Ishikawa (cell line): ENCODE results near the gene SUSD6.

Experiments used
- CEBPB ChIP-seq: IDR thresholded peaks from 2 replicates; pipeline ENCODE4 v1.6.1; 2012
- CREB1 ChIP-seq: IDR thresholded peaks from 2 replicates; pipeline ENCODE4 v1.6.1; 2012; ENCODE audit warnings: low read depth
- EGR1 ChIP-seq: IDR thresholded peaks from 2 replicates; pipeline ENCODE4 v1.6.1; 2012
- EP300 ChIP-seq: IDR thresholded peaks from 2 replicates; pipeline ENCODE4 v1.6.1; 2012; ENCODE audit warnings: borderline replicate concordance
- FOXM1 ChIP-seq: IDR thresholded peaks from 2 replicates; pipeline ENCODE4 v1.6.1; 2012; ENCODE audit warnings: low read depth, borderline replicate concordance
- NFIC ChIP-seq: IDR thresholded peaks from 2 replicates; pipeline ENCODE4 v1.6.1; 2012
- RAD21 ChIP-seq: IDR thresholded peaks from 2 replicates; pipeline ENCODE4 v1.6.1; 2012; ENCODE audit warnings: low read depth
- TAF1 ChIP-seq: IDR thresholded peaks from 2 replicates; pipeline ENCODE4 v1.6.1; 2012; ENCODE audit warnings: low read depth, mild to moderate bottlenecking
- TCF12 ChIP-seq: IDR thresholded peaks from 2 replicates; pipeline ENCODE4 v1.6.1; 2012; ENCODE audit warnings: low read depth
- TEAD4 ChIP-seq: IDR thresholded peaks from 2 replicates; pipeline ENCODE4 v1.6.1; 2012
- YY1 ChIP-seq: IDR thresholded peaks from 2 replicates; pipeline ENCODE4 v1.6.1; 2012; ENCODE audit warnings: low read depth
- ZBTB7A ChIP-seq: IDR thresholded peaks from 2 replicates; pipeline ENCODE4 v1.6.1; 2012; ENCODE audit warnings: low read depth
- TF ChIP-seq, protein P1 (sequence below): IDR thresholded peaks from 2 replicates; pipeline ENCODE4 v1.6.1; 2012
- TF ChIP-seq, protein P2 (sequence below): IDR thresholded peaks from 2 replicates; pipeline ENCODE4 v1.6.1; 2012; ENCODE audit warnings: low read depth, mild to moderate bottlenecking
- TF ChIP-seq, protein P3 (sequence below): IDR thresholded peaks from 2 replicates; pipeline ENCODE4 v1.6.1; 2012

SUSD6 gene

DNA sequence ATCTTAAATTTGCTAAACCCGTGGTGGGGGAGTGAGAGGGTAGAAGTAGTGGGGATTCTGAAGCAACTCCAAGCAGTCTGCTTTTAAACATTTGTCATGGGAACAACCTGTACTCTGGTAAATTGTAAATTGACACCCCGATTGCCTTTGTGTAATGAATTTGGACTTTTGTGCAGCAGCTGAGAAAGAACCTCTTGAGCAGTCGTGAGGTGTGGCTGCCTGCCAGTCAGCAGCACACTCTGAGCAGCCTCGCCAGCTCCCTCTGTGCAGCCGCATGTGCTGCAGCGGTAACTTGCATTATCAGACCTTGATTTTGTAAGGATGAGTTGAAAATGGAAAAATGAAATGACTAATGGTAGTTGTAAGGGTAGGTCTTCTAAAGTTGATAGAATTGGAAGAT, 74.3 kb downstream of the SUSD6 start:
- TF ChIP-seq YY1 (no peak), CEBPB (no peak), RAD21 (no peak), CREB1 (no peak), FOXM1 (no peak)
- TF ChIP-seq, protein P1, sequence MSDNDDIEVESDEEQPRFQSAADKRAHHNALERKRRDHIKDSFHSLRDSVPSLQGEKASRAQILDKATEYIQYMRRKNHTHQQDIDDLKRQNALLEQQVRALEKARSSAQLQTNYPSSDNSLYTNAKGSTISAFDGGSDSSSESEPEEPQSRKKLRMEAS = 0 out of 2 replicates have a peak, but pooled peaks have one; percentile 27

DNA sequence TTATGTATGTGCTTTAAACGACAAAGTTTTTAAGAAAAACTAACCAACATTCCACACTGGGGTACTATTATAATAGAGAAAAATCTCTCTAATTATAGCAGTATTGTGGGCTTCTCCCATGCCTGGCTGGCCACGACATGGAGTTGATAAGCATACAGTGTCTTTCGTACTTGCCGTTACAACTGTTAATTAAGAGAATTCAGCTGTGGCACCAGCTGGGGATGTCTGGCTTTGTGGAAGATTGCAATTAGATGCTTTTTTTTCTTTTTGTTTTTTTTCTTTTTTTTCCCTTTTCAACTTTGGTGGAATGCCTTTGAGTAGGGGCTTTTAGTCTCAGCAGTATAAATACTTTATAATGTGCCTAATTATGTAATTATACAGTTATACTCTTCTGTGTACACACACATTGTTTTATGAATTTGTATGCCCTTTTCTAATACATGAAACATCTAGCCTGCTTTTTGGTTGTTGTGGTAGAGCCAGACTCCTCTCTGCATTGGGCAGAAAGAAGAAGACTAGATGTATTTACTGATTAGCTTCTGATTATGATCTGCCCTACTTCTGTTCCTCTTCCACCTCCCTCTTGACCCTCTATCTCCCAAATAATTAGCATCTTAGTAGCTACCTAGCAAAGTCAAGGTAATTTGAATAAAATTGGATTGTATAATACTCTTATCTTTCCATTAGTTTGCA, 76.4 kb downstream of the SUSD6 start:
- TF ChIP-seq, protein P2, sequence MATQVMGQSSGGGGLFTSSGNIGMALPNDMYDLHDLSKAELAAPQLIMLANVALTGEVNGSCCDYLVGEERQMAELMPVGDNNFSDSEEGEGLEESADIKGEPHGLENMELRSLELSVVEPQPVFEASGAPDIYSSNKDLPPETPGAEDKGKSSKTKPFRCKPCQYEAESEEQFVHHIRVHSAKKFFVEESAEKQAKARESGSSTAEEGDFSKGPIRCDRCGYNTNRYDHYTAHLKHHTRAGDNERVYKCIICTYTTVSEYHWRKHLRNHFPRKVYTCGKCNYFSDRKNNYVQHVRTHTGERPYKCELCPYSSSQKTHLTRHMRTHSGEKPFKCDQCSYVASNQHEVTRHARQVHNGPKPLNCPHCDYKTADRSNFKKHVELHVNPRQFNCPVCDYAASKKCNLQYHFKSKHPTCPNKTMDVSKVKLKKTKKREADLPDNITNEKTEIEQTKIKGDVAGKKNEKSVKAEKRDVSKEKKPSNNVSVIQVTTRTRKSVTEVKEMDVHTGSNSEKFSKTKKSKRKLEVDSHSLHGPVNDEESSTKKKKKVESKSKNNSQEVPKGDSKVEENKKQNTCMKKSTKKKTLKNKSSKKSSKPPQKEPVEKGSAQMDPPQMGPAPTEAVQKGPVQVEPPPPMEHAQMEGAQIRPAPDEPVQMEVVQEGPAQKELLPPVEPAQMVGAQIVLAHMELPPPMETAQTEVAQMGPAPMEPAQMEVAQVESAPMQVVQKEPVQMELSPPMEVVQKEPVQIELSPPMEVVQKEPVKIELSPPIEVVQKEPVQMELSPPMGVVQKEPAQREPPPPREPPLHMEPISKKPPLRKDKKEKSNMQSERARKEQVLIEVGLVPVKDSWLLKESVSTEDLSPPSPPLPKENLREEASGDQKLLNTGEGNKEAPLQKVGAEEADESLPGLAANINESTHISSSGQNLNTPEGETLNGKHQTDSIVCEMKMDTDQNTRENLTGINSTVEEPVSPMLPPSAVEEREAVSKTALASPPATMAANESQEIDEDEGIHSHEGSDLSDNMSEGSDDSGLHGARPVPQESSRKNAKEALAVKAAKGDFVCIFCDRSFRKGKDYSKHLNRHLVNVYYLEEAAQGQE = no peak
- no peak for TF ChIP-seq RAD21

DNA sequence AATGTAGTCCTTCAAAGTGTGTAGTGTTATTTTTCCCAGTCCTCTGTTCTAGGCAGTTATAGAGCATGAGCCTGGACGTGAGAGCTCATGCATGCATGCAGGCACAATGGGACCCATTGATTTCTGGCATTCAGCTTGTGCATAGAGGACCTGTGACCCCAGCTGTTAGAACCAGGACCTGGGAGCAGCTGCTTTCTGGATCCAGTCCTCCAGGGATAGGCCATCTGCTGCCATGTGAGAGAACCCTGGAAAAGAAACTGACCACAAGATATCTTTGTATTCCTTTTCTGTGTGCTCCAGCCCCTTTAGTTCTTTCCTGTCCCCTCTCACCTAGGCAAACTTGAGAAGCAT, 76.9 kb downstream of the SUSD6 start:
- TF ChIP-seq NFIC = no peak
- TF ChIP-seq ZBTB7A = no peak
- no peak for TF ChIP-seq YY1
- TF ChIP-seq, protein P1 = no peak
- no peak for TF ChIP-seq CEBPB
- TF ChIP-seq, protein P3, sequence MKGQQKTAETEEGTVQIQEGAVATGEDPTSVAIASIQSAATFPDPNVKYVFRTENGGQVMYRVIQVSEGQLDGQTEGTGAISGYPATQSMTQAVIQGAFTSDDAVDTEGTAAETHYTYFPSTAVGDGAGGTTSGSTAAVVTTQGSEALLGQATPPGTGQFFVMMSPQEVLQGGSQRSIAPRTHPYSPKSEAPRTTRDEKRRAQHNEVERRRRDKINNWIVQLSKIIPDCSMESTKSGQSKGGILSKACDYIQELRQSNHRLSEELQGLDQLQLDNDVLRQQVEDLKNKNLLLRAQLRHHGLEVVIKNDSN = no peak
- no peak for TF ChIP-seq RAD21
- TF ChIP-seq TCF12 = no peak
- no peak for TF ChIP-seq TEAD4
- no peak for TF ChIP-seq EP300
- no peak for TF ChIP-seq TAF1
- no peak for TF ChIP-seq FOXM1
- TF ChIP-seq CREB1 = no peak
- no peak for TF ChIP-seq EGR1
- TF ChIP-seq, protein P2 = no peak

DNA sequence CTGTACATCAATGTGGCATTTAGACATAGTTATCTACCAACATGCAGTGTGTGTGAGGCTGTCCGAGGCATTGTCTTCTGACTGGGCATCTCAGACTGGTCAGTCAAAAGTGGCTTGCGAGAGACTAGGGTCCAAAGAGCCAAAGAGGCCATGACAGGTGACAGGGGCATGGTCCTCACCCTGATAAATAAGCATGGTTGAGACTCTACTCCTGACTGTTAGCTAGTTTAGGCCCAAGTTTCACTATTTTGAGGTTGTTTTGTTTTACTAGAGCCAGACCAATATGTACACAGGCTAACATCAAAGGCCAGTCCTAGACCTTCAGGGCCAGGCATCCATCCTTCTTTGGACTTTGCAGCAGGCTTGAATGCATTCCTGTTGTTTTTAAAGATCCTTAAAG, 78.6 kb downstream of the SUSD6 start:
- TF ChIP-seq CEBPB (no peak), EP300 (no peak), CREB1 (no peak), TEAD4 (no peak), NFIC (no peak), TAF1 (no peak), ZBTB7A (no peak)
- TF ChIP-seq, protein P3 = no peak

DNA sequence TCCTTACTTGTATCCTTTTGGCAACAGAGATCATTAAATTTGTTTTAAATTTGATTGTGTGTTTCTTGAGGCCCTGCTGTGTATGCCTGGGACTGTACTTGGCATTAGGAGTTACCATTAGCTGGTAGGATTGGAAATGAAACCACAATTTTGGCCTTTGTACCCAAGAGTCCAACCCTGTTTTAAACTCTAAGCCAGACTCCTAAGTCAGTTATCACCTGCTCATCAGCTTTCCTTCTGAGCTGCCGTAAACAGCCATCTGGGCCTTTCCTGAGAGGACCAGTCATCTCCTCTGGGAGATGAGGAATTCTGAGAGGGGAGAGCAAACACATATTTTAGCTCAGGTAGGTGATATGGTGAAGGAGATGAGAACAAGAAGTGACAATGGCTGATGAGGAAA, 81.2 kb downstream of the SUSD6 start:
- TF ChIP-seq YY1 (no peak), EGR1 (no peak), TCF12 (no peak), TEAD4 (no peak), ZBTB7A (no peak), FOXM1 (no peak), TAF1 (no peak), EP300 (no peak), RAD21 (no peak), CEBPB (no peak)
- TF ChIP-seq, protein P1 = no peak
- TF ChIP-seq, protein P3 = no peak
- TF ChIP-seq, protein P2 = no peak
